Measurements from ENCODE around the gene KRTAP1-1. TPM values are rescaled to one million over a fixed set of nuclear protein-coding genes. Genes with fewer than 3 reads are reported as not detected.

Gene KRTAP1-1
- total and polyA plus RNA-seq, 2 experiments from 2014 or later: not detected

DNA sequence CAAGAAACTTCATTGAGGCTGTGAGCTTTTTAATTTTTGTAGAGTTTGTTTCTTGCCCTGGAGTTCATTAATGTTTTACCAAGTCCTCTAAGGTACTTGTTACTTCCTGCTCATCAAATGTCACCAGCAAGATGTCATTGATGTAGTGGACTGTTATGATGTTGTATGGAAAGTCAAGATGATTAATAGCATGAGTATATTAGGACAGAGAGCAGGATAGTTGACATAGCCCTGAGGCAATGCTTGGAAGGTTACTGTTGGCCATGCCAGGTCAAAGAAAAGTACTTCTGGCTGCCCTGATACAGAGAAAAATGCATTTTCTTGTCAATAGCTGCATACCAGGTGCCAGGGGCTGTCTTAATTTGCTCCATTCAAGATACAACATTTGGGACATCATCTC, 20.9 kb downstream of the KRTAP1-1 start:
- no peak for ATAC-seq
- H2AFZ ChIP-seq: no peak overlapping the region
- H3K9me3 Mint-ChIP-seq: no peaks in the 10 kb centered on the region
- TF ChIP-seq ZNF331 (CRISPR knock-in tag; IDR thresholded peaks at IDR 0.05; ENCODE audit: low read depth) (no peak), CREB1 (CRISPR knock-in tag; IDR thresholded peaks at IDR 0.05; ENCODE audit: low read depth) (no peak), JUNB (IDR thresholded peaks at IDR 0.05; ENCODE audit: unreplicated experiment) (no peak), POLR2AphosphoS5 (IDR thresholded peaks at IDR 0.05; ENCODE audit: low read depth) (no peak), EZH2 (IDR thresholded peaks at IDR 0.05; ENCODE audit: low read depth, unreplicated experiment) (no peak), EZH2phosphoT487 (IDR thresholded peaks at IDR 0.05; ENCODE audit: unreplicated experiment) (no peak), ZNF114 (CRISPR knock-in tag; IDR thresholded peaks at IDR 0.05) (no peak), STAT1 (IDR thresholded peaks at IDR 0.05; ENCODE audit: unreplicated experiment) (no peak), NANOG (IDR thresholded peaks at IDR 0.05; ENCODE audit: borderline replicate concordance) (no peak)
- TF ChIP-seq, protein P1, sequence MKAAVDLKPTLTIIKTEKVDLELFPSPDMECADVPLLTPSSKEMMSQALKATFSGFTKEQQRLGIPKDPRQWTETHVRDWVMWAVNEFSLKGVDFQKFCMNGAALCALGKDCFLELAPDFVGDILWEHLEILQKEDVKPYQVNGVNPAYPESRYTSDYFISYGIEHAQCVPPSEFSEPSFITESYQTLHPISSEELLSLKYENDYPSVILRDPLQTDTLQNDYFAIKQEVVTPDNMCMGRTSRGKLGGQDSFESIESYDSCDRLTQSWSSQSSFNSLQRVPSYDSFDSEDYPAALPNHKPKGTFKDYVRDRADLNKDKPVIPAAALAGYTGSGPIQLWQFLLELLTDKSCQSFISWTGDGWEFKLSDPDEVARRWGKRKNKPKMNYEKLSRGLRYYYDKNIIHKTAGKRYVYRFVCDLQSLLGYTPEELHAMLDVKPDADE (IDR thresholded peaks at IDR 0.05): no peak
- TF ChIP-seq, protein P2, sequence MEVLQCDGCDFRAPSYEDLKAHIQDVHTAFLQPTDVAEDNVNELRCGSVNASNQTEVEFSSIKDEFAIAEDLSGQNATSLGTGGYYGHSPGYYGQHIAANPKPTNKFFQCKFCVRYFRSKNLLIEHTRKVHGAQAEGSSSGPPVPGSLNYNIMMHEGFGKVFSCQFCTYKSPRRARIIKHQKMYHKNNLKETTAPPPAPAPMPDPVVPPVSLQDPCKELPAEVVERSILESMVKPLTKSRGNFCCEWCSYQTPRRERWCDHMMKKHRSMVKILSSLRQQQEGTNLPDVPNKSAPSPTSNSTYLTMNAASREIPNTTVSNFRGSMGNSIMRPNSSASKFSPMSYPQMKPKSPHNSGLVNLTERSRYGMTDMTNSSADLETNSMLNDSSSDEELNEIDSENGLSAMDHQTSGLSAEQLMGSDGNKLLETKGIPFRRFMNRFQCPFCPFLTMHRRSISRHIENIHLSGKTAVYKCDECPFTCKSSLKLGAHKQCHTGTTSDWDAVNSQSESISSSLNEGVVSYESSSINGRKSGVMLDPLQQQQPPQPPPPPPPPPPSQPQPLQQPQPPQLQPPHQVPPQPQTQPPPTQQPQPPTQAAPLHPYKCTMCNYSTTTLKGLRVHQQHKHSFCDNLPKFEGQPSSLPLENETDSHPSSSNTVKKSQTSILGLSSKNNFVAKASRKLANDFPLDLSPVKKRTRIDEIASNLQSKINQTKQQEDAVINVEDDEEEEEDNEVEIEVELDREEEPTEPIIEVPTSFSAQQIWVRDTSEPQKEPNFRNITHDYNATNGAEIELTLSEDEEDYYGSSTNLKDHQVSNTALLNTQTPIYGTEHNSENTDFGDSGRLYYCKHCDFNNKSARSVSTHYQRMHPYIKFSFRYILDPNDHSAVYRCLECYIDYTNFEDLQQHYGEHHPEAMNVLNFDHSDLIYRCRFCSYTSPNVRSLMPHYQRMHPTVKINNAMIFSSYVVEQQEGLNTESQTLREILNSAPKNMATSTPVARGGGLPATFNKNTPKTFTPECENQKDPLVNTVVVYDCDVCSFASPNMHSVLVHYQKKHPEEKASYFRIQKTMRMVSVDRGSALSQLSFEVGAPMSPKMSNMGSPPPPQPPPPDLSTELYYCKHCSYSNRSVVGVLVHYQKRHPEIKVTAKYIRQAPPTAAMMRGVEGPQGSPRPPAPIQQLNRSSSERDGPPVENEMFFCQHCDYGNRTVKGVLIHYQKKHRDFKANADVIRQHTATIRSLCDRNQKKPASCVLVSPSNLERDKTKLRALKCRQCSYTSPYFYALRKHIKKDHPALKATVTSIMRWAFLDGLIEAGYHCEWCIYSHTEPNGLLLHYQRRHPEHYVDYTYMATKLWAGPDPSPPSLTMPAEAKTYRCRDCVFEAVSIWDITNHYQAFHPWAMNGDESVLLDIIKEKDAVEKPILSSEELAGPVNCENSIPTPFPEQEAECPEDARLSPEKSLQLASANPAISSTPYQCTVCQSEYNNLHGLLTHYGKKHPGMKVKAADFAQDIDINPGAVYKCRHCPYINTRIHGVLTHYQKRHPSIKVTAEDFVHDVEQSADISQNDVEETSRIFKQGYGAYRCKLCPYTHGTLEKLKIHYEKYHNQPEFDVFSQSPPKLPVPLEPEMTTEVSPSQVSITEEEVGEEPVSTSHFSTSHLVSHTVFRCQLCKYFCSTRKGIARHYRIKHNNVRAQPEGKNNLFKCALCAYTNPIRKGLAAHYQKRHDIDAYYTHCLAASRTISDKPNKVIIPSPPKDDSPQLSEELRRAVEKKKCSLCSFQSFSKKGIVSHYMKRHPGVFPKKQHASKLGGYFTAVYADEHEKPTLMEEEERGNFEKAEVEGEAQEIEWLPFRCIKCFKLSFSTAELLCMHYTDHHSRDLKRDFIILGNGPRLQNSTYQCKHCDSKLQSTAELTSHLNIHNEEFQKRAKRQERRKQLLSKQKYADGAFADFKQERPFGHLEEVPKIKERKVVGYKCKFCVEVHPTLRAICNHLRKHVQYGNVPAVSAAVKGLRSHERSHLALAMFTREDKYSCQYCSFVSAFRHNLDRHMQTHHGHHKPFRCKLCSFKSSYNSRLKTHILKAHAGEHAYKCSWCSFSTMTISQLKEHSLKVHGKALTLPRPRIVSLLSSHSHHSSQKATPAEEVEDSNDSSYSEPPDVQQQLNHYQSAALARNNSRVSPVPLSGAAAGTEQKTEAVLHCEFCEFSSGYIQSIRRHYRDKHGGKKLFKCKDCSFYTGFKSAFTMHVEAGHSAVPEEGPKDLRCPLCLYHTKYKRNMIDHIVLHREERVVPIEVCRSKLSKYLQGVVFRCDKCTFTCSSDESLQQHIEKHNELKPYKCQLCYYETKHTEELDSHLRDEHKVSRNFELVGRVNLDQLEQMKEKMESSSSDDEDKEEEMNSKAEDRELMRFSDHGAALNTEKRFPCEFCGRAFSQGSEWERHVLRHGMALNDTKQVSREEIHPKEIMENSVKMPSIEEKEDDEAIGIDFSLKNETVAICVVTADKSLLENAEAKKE (CRISPR knock-in tag; IDR thresholded peaks at IDR 0.05): no peak
- TF ChIP-seq, protein P3, sequence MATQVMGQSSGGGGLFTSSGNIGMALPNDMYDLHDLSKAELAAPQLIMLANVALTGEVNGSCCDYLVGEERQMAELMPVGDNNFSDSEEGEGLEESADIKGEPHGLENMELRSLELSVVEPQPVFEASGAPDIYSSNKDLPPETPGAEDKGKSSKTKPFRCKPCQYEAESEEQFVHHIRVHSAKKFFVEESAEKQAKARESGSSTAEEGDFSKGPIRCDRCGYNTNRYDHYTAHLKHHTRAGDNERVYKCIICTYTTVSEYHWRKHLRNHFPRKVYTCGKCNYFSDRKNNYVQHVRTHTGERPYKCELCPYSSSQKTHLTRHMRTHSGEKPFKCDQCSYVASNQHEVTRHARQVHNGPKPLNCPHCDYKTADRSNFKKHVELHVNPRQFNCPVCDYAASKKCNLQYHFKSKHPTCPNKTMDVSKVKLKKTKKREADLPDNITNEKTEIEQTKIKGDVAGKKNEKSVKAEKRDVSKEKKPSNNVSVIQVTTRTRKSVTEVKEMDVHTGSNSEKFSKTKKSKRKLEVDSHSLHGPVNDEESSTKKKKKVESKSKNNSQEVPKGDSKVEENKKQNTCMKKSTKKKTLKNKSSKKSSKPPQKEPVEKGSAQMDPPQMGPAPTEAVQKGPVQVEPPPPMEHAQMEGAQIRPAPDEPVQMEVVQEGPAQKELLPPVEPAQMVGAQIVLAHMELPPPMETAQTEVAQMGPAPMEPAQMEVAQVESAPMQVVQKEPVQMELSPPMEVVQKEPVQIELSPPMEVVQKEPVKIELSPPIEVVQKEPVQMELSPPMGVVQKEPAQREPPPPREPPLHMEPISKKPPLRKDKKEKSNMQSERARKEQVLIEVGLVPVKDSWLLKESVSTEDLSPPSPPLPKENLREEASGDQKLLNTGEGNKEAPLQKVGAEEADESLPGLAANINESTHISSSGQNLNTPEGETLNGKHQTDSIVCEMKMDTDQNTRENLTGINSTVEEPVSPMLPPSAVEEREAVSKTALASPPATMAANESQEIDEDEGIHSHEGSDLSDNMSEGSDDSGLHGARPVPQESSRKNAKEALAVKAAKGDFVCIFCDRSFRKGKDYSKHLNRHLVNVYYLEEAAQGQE (IDR thresholded peaks at IDR 0.05; ENCODE audit: unreplicated experiment): no peak
- TF ChIP-seq, protein P4, sequence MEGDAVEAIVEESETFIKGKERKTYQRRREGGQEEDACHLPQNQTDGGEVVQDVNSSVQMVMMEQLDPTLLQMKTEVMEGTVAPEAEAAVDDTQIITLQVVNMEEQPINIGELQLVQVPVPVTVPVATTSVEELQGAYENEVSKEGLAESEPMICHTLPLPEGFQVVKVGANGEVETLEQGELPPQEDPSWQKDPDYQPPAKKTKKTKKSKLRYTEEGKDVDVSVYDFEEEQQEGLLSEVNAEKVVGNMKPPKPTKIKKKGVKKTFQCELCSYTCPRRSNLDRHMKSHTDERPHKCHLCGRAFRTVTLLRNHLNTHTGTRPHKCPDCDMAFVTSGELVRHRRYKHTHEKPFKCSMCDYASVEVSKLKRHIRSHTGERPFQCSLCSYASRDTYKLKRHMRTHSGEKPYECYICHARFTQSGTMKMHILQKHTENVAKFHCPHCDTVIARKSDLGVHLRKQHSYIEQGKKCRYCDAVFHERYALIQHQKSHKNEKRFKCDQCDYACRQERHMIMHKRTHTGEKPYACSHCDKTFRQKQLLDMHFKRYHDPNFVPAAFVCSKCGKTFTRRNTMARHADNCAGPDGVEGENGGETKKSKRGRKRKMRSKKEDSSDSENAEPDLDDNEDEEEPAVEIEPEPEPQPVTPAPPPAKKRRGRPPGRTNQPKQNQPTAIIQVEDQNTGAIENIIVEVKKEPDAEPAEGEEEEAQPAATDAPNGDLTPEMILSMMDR (conservative IDR thresholded peaks at IDR 0.05; ENCODE audit: low read depth in 2 of 2): no peak
- no peaks in the 10 kb centered on the region for H3K27me3 ChIP-seq (ENCODE audit: insufficient read depth)
- no peak overlapping the region for H3K4me3 Mint-ChIP-seq
- no peaks in the 10 kb centered on the region for H3K9me2 ChIP-seq (ENCODE audit: insufficient read depth)
- no peak overlapping the region for H3K27ac Mint-ChIP-seq
- peaks cover 2% of the 10 kb centered on the region for H3K27me3 Mint-ChIP-seq (ENCODE audit: insufficient read depth, low read depth, poor library complexity)
- DNase-seq (ENCODE audit: low spot score): no peak
- no peaks in the 10 kb centered on the region for H3K36me3 ChIP-seq (ENCODE audit: insufficient read depth)
- H3F3A ChIP-seq (replicated peaks; ENCODE audit: low read depth): no peaks in the 10 kb centered on the region
- H3K4me3 ChIP-seq: no peak overlapping the region
- no peak overlapping the region for H3K27ac ChIP-seq (ENCODE audit: low read depth)
- H3K4me2 ChIP-seq: no peak overlapping the region
- H3K36me3 Mint-ChIP-seq (ENCODE audit: low read depth): no peaks in the 10 kb centered on the region
- H4K20me1 ChIP-seq (replicated peaks; ENCODE audit: insufficient read depth): no peaks in the 10 kb centered on the region
- H3K4me1 Mint-ChIP-seq: no peaks in the 10 kb centered on the region
- no peaks in the 10 kb centered on the region for H3K4me1 ChIP-seq (ENCODE audit: insufficient read depth)
- H3K79me2 ChIP-seq (replicated peaks; ENCODE audit: insufficient read depth): no peaks in the 10 kb centered on the region

All from GM23338 (cell line).